ENCODE data around the gene FHOD3. TPM values are rescaled to one million over a fixed set of nuclear protein-coding genes. Genes with fewer than 3 reads are reported as not detected.

Gene FHOD3
- total RNA-seq, 6 experiments from 2014 or later, result 0.44 to 1.2 (median 0.62) TPM

GRCh38 chr18:36532394-36532793 is 234.9 kb downstream of the FHOD3 start:
- Histone ChIP-seq H3K4me1 (no peaks in the 10 kb centered on the region), H3K9me3 (no peaks in the 10 kb centered on the region), H3K27ac (no peak overlapping the region), H3K27me3 (no peaks in the 10 kb centered on the region), H3K4me3 (no peak overlapping the region), H3K36me3 (no peaks in the 10 kb centered on the region)
- TF ChIP-seq CTCF (IDR thresholded peaks at IDR 0.05), result no peak
- no peak for TF ChIP-seq POLR2A (IDR thresholded peaks at IDR 0.05)
- intact Hi-C loops (cut with DNase I), result no loop called here
- WGBS (ENCODE audit: insufficient coverage, low coverage, low lambda C conversion rate, missing lambda C conversion rate), result 65% methylated on average over 5 of the region's 5 CpGs
- DNase-seq (no peak), ATAC-seq (no peak)

GRCh38 chr18:36532815-36533214 is 235.3 kb downstream of the FHOD3 start:
- no peak overlapping the region for H3K4me3 ChIP-seq
- no peaks in the 10 kb centered on the region for H3K4me1 ChIP-seq
- WGBS (ENCODE audit: insufficient coverage, low coverage, low lambda C conversion rate, missing lambda C conversion rate), result 50% methylated on average over 3 of the region's 5 CpGs
- H3K27me3 ChIP-seq, result no peaks in the 10 kb centered on the region
- TF ChIP-seq CTCF (IDR thresholded peaks at IDR 0.05), result no peak
- TF ChIP-seq POLR2A (IDR thresholded peaks at IDR 0.05), result no peak
- no peak overlapping the region for H3K27ac ChIP-seq
- H3K9me3 ChIP-seq, result no peaks in the 10 kb centered on the region
- no peaks in the 10 kb centered on the region for H3K36me3 ChIP-seq
- DNase-seq (no peak), ATAC-seq (no peak)
- intact Hi-C loops (cut with DNase I), result no loop called here

- Histone ChIP-seq H3K27me3 (no peaks in the 10 kb centered on the region), H3K9me3 (no peaks in the 10 kb centered on the region), H3K27ac (no peak overlapping the region), H3K36me3 (no peaks in the 10 kb centered on the region), H3K4me3 (no peak overlapping the region), H3K4me1 (no peaks in the 10 kb centered on the region)
- intact Hi-C loops (cut with DNase I), result no loop called here
- WGBS (ENCODE audit: insufficient coverage, low coverage, low lambda C conversion rate, missing lambda C conversion rate), result 64% methylated on average over 8 of the region's 8 CpGs
- TF ChIP-seq CTCF (IDR thresholded peaks at IDR 0.05) (no peak), POLR2A (IDR thresholded peaks at IDR 0.05) (no peak)
- DNase-seq (no peak), ATAC-seq (no peak)
These were observed 236.1 kb downstream of the FHOD3 start for GRCh38 chr18:36533446-36534153.

- TF ChIP-seq CTCF (IDR thresholded peaks at IDR 0.05) (no peak), POLR2A (IDR thresholded peaks at IDR 0.05) (no peak)
- H3K4me3 ChIP-seq, result no peak overlapping the region
- no peaks in the 10 kb centered on the region for H3K36me3 ChIP-seq
- no peaks in the 10 kb centered on the region for H3K27me3 ChIP-seq
- H3K4me1 ChIP-seq, result no peaks in the 10 kb centered on the region
- intact Hi-C loops (cut with DNase I), result no loop called here
- ATAC-seq (no peak), DNase-seq (no peak)
- no peaks in the 10 kb centered on the region for H3K9me3 ChIP-seq
- no peak overlapping the region for H3K27ac ChIP-seq
- WGBS (ENCODE audit: insufficient coverage, low coverage, low lambda C conversion rate, missing lambda C conversion rate), result 80% methylated on average over 2 of the region's 5 CpGs
These were observed 236.7 kb downstream of the FHOD3 start for GRCh38 chr18:36534154-36534688.
